PC-3 (cell line): ENCODE data around the gene PPP1R14C.

Experiments used
- EZH2phosphoT487 ChIP-seq: fragments of 300-600 bp; sonication (generic); IDR thresholded peaks from 2 replicates; pipeline ENCODE4 v1.6.1; 2018; ENCODE audit warnings: mild to moderate bottlenecking, antibody characterized with exemption, low read length, borderline replicate concordance
- TF ChIP-seq, protein P1 (sequence below): fragments of 300-600 bp; sonication (generic); conservative IDR thresholded peaks from 2 replicates; pipeline ENCODE4 v1.5.1; 2017; ENCODE audit warnings: antibody characterized with exemption, low read depth, mild to moderate bottlenecking, low read length

DNA sequence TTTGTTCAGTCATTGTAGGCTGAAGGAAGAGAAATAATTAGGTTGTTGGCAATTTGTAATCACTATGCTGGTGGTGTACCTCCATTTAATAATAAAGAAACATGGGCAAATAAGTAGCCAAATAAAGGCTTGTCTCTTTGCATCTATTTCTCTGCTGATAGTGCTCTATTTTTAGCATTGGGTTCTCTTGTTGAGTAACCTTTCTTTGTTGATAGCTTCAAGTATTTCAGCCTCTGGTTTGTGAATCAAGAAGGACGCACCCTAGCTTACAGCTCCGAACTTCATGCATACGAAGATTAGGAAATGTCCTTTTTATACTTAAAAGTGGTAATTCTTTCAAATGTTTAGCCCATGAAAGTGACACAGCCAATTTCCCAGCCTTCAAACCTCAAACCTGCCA is 2.6 kb downstream of the PPP1R14C start:
- TF ChIP-seq EZH2phosphoT487, result no peak
- TF ChIP-seq, protein P1, sequence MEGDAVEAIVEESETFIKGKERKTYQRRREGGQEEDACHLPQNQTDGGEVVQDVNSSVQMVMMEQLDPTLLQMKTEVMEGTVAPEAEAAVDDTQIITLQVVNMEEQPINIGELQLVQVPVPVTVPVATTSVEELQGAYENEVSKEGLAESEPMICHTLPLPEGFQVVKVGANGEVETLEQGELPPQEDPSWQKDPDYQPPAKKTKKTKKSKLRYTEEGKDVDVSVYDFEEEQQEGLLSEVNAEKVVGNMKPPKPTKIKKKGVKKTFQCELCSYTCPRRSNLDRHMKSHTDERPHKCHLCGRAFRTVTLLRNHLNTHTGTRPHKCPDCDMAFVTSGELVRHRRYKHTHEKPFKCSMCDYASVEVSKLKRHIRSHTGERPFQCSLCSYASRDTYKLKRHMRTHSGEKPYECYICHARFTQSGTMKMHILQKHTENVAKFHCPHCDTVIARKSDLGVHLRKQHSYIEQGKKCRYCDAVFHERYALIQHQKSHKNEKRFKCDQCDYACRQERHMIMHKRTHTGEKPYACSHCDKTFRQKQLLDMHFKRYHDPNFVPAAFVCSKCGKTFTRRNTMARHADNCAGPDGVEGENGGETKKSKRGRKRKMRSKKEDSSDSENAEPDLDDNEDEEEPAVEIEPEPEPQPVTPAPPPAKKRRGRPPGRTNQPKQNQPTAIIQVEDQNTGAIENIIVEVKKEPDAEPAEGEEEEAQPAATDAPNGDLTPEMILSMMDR, result no peak
